NT2/D1 (cell line): ENCODE data around the gene OR6B1.

ENCODE experiments used
- SUZ12 ChIP-seq: IDR thresholded peaks from 2 replicates; pipeline ENCODE4 v1.6.1; 2011; ENCODE audit not compliant: insufficient read length, insufficient read depth; ENCODE audit errors: extremely low read depth
- YY1 ChIP-seq: IDR thresholded peaks from 2 replicates; pipeline ENCODE4 v1.6.1; 2011; ENCODE audit not compliant: insufficient read length, insufficient read depth
- ZNF274 ChIP-seq: IDR thresholded peaks from 2 replicates; pipeline ENCODE4 v1.6.1; 2011; ENCODE audit warnings: mild to moderate bottlenecking, low read depth, low read length

DNA sequence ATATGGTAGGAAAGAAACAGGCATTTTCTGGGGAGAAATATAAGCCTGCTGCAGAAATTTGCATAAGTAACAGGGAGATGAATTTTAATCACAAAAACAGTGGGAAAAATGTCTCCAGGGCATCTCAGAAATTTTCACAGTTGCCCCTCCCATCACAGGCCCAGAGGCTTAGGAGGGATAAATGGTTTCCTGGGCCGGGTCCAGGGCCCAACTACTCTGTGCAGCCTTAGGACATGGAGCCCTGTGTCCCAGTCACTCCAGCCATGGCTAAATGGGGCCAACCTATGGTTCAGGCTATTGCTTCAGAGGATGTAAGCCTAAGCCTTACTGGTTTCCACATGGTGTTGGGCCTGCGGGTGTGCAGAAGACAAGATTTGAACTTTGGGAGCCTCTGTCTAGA lies 9.2 kb downstream of the OR6B1 start:
- TF ChIP-seq ZNF274 (no peak), YY1 (no peak), SUZ12 (no peak)
